Esophagus muscularis mucosa (tissue), 4 donors: Measurements from ENCODE around the gene UNC13C.

Source experiments
- EP300 ChIP-seq: sonication (generic); formaldehyde crosslinking; IDR thresholded peaks from one replicate; pipeline ENCODE4 v1.6.1; 2017; ENCODE audit warnings: antibody characterized with exemption
- POLR2A ChIP-seq: fragments of 450-650 bp; IDR thresholded peaks from one replicate; pipeline ENCODE4 v1.6.1; 2017; ENCODE audit warnings: antibody characterized with exemption, moderate library complexity, mild to moderate bottlenecking, low read depth
- TF ChIP-seq, protein P1 (sequence below), 3 experiments: fragments of 200-600 bp in 2 of 3; fragments of 450-650 bp in 1 of 3; sonication (generic) in 2 of 3; IDR thresholded peaks; one replicate each; pipeline ENCODE4 v1.5.1; 2017 to 2019; ENCODE audit warnings: antibody characterized with exemption in 3 of 3, mild to moderate bottlenecking in 2 of 3, moderate library complexity in 1 of 3

DNA sequence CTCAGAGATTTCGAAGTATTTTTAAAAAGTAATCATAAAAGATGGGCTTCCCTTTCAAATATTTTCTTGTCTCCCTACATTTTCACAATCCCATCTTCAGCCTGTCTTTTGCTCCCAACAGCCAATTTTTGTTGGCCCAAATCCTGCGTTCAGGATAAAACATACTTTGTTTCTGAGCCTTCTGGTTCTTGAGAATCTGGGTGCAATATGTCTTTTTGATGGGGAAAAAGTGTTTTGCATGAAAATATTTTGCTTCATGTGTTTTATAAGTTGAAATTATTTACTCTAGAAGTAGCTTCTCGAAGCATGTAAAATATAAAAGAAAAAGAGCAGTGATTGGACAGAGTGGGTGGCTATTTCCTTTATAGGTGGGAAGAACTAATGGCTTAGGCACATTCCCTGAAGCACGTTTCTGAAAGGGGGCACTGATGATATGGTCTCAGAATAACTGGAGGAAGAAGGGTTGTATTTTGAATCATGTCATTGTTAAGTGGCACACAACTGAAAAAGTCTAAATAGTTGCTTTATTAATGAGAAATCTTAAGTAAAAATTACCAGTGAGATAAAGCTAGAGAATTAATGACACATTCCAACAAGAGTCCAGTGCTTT lies 3.9 kb downstream of the UNC13C start:
- TF ChIP-seq, protein P1, sequence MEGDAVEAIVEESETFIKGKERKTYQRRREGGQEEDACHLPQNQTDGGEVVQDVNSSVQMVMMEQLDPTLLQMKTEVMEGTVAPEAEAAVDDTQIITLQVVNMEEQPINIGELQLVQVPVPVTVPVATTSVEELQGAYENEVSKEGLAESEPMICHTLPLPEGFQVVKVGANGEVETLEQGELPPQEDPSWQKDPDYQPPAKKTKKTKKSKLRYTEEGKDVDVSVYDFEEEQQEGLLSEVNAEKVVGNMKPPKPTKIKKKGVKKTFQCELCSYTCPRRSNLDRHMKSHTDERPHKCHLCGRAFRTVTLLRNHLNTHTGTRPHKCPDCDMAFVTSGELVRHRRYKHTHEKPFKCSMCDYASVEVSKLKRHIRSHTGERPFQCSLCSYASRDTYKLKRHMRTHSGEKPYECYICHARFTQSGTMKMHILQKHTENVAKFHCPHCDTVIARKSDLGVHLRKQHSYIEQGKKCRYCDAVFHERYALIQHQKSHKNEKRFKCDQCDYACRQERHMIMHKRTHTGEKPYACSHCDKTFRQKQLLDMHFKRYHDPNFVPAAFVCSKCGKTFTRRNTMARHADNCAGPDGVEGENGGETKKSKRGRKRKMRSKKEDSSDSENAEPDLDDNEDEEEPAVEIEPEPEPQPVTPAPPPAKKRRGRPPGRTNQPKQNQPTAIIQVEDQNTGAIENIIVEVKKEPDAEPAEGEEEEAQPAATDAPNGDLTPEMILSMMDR (IDR thresholded peaks at IDR 0.05) = no peak
- TF ChIP-seq EP300 (no peak), POLR2A (no peak)
